A549 (cell line): ENCODE data around the gene KIF12. TPM values are rescaled to one million over a fixed set of nuclear protein-coding genes. Genes with fewer than 3 reads are reported as not detected.

ENCODE experiments used
- ATAC-seq, 2 experiments: fragments of 200-7000 bp in 1 of 2; fragments of >200 bp in 1 of 2; cut with Nextera tagmentation in 1 of 2; cut with Tn5 transposase in 1 of 2; 3 replicates each; pipeline versions ENCODE4 v1.8.0 to v1.9.1; 2018 to 2020; ENCODE audit warnings: mild to moderate bottlenecking in 1 of 2, moderate library complexity in 1 of 2
- CTCF ChIA-PET: fragments of 300-600 bp; sonication (Branson Sonifier 250); formaldehyde crosslinking; extraction: SDS; loops from one replicate; lab custom pipeline; 2021; ENCODE audit warnings: antibody characterized with exemption, inconsistent platforms; lab: Yijun Ruan, JAX
- POLR2A ChIA-PET: fragments of 350-600 bp; formaldehyde crosslinking; extraction: SDS; loops from one replicate; lab custom pipeline; 2021; ENCODE audit warnings: antibody characterized with exemption, inconsistent platforms; lab: Yijun Ruan, JAX
- DNase-seq, 2 experiments: peaks; one replicate each; pipeline versions ENCODE4 v3.0.0 to v3.0.0-alpha.2; 2011 to 2016; ENCODE audit warnings: low read depth in 1 of 2, low spot score in 1 of 2
- FAIRE-seq: peaks from 2 replicates; lab custom pipeline; 2011; peaks lifted over from hg19 to GRCh38; lab: Jason Lieb, UNC
- H3K27ac ChIP-seq, 2 experiments: fragments of >200 bp; sonication (Bioruptor Twin); formaldehyde crosslinking; 3 replicates each; pipeline ENCODE4 v1.5.1; 2016 to 2017
- H3K4me1 ChIP-seq: fragments of >200 bp; sonication (Bioruptor Twin); formaldehyde crosslinking; 3 replicates; pipeline ENCODE4 v1.6.1; 2016
- H3K4me2 ChIP-seq: fragments of >200 bp; sonication (Bioruptor Twin); formaldehyde crosslinking; 3 replicates; pipeline ENCODE4 v1.6.1; 2016
- H3K4me3 ChIP-seq: fragments of >200 bp; sonication (Bioruptor Twin); formaldehyde crosslinking; 3 replicates; pipeline ENCODE4 v1.5.1; 2016
- H3K9me3 ChIP-seq: fragments of >200 bp; sonication (Bioruptor Twin); formaldehyde crosslinking; 3 replicates; pipeline ENCODE4 v1.6.1; 2016
- ATOH8 ChIP-seq: fragments of 250-450 bp; sonication (Bioruptor Pico); IDR thresholded peaks from 2 replicates; pipeline ENCODE4 v1.5.0; 2020; ENCODE audit warnings: low read depth, mild to moderate bottlenecking, moderate library complexity
- CBX2 ChIP-seq: fragments of 200-600 bp; sonication (generic); IDR thresholded peaks from 2 replicates; pipeline ENCODE4 v1.6.1; 2016; ENCODE audit warnings: low read depth, mild to moderate bottlenecking, borderline replicate concordance
- CEBPB ChIP-seq, 2 experiments: fragments of >200 bp in 1 of 2; sonication (Bioruptor Twin) in 1 of 2; formaldehyde crosslinking in 1 of 2; IDR thresholded peaks; 2 replicates each; pipeline ENCODE4 v1.6.1; 2012 to 2016
- CHD4 ChIP-seq: fragments of 200-600 bp; sonication (generic); IDR thresholded peaks from 2 replicates; pipeline ENCODE4 v1.6.1; 2016; ENCODE audit warnings: antibody characterized with exemption, mild to moderate bottlenecking, borderline replicate concordance
- CTCF ChIP-seq: fragments of >200 bp; sonication (Bioruptor Twin); formaldehyde crosslinking; IDR thresholded peaks from 3 replicates; pipeline ENCODE4 v1.5.1; 2016
- EP300 ChIP-seq, 2 experiments: fragments of >200 bp; sonication (Bioruptor Twin); formaldehyde crosslinking; IDR thresholded peaks; 2 replicates in 1 of 2; 3 replicates in 1 of 2; pipeline ENCODE4 v1.6.1; 2016 to 2017
- FOSB ChIP-seq: fragments of 250-450 bp; sonication (Bioruptor Pico); IDR thresholded peaks from 2 replicates; pipeline ENCODE4 v1.5.0; 2020; ENCODE audit warnings: mild to moderate bottlenecking, moderate library complexity
- HOXB5 ChIP-seq: fragments of 250-450 bp; sonication (Bioruptor Pico); IDR thresholded peaks from 2 replicates; pipeline ENCODE4 v1.5.0; 2020; ENCODE audit warnings: mild to moderate bottlenecking, moderate library complexity
- JUN ChIP-seq, 2 experiments: fragments of >200 bp; sonication (Bioruptor Twin); formaldehyde crosslinking; IDR thresholded peaks; 2 replicates in 1 of 2; 3 replicates in 1 of 2; pipeline ENCODE4 v1.6.1; 2016 to 2017
- JUNB ChIP-seq: fragments of >200 bp; sonication (Bioruptor Twin); formaldehyde crosslinking; IDR thresholded peaks from 2 replicates; pipeline ENCODE4 v1.6.1; 2016
- KDM5A ChIP-seq: fragments of 200-600 bp; sonication (generic); IDR thresholded peaks from 2 replicates; pipeline ENCODE4 v1.6.1; 2016; ENCODE audit warnings: antibody characterized with exemption, mild to moderate bottlenecking
- NFE2L2 ChIP-seq: fragments of 150-350 bp; conservative IDR thresholded peaks from 2 replicates; pipeline ENCODE4 v1.6.1; 2014; ENCODE audit warnings: low read length
- NR3C1 ChIP-seq: fragments of >200 bp; sonication (Bioruptor Twin); formaldehyde crosslinking; IDR thresholded peaks from 3 replicates; pipeline ENCODE4 v1.6.1; 2017
- PBX3 ChIP-seq: IDR thresholded peaks from 2 replicates; pipeline ENCODE4 v1.6.1; 2012
- POLR2AphosphoS2 ChIP-seq: conservative IDR thresholded peaks from 2 replicates; pipeline ENCODE4 v1.6.1; 2012; ENCODE audit warnings: low read length, improper control_type of control experiment, inconsistent platforms
- RAD21 ChIP-seq, 2 experiments: fragments of >200 bp in 1 of 2; sonication (Bioruptor Twin) in 1 of 2; formaldehyde crosslinking in 1 of 2; IDR thresholded peaks in 1 of 2; conservative IDR thresholded peaks in 1 of 2; 2 replicates in 1 of 2; 3 replicates in 1 of 2; pipeline ENCODE4 v1.6.1; 2012 to 2018; ENCODE audit warnings: inconsistent platforms in 1 of 2
- ZC3H11A ChIP-seq: fragments of 450-650 bp; IDR thresholded peaks from 2 replicates; pipeline ENCODE4 v1.6.1; 2014; ENCODE audit warnings: antibody characterized with exemption, mild to moderate bottlenecking
- ZNF302 ChIP-seq: fragments of 250-450 bp; sonication (Bioruptor Pico); IDR thresholded peaks from 2 replicates; pipeline ENCODE4 v1.9.0; 2021; ENCODE audit warnings: inconsistent platforms, mild to moderate bottlenecking, moderate library complexity
- WGBS: methylation state at CpG from one replicate; pipeline ENCODE4 v1.1.6; 2017; ENCODE audit errors: missing lambda C conversion rate; 5-methylcytosine and 5-hydroxymethylcytosine counted together
- polyA plus RNA-seq, 4 experiments: library from polyadenylated mRNA; depleted of rRNA in 3 of 4; stranded (reverse); fragments of >200 nt; fragmentation: RNase III in 1 of 4; extraction: RNeasy Plus Mini Kit Qiagen cat#74134 plus additional on column Dnase treatment in 1 of 4; gene quantifications; 2 replicates in 3 of 4; 3 replicates in 1 of 4; pipeline ENCODE4 v1.2.3, GENCODE V29; 2011 to 2017
- TF ChIP-seq, protein P1 (sequence below): fragments of 200-600 bp; sonication (generic); IDR thresholded peaks from 2 replicates; pipeline ENCODE4 v1.6.1; 2016; ENCODE audit warnings: antibody characterized with exemption, mild to moderate bottlenecking, moderate library complexity
- TF ChIP-seq, protein P2 (sequence below): fragments of 150-350 bp; IDR thresholded peaks from 2 replicates; pipeline ENCODE4 v1.6.1; 2014; ENCODE audit warnings: low read depth, mild to moderate bottlenecking, low read length

The KIF12 gene
- polyA plus RNA-seq, 2 of the 4 experiments (the other 2 are of a cell fraction), result 6.0 to 6.3 TPM

GRCh38 chr9:114060711-114061110 lies 38.4 kb downstream of the KIF12 start (continued):
- no peak for TF ChIP-seq CTCF
- no peak for TF ChIP-seq FOSB (CRISPR knock-in tag)
- TF ChIP-seq, protein P1, sequence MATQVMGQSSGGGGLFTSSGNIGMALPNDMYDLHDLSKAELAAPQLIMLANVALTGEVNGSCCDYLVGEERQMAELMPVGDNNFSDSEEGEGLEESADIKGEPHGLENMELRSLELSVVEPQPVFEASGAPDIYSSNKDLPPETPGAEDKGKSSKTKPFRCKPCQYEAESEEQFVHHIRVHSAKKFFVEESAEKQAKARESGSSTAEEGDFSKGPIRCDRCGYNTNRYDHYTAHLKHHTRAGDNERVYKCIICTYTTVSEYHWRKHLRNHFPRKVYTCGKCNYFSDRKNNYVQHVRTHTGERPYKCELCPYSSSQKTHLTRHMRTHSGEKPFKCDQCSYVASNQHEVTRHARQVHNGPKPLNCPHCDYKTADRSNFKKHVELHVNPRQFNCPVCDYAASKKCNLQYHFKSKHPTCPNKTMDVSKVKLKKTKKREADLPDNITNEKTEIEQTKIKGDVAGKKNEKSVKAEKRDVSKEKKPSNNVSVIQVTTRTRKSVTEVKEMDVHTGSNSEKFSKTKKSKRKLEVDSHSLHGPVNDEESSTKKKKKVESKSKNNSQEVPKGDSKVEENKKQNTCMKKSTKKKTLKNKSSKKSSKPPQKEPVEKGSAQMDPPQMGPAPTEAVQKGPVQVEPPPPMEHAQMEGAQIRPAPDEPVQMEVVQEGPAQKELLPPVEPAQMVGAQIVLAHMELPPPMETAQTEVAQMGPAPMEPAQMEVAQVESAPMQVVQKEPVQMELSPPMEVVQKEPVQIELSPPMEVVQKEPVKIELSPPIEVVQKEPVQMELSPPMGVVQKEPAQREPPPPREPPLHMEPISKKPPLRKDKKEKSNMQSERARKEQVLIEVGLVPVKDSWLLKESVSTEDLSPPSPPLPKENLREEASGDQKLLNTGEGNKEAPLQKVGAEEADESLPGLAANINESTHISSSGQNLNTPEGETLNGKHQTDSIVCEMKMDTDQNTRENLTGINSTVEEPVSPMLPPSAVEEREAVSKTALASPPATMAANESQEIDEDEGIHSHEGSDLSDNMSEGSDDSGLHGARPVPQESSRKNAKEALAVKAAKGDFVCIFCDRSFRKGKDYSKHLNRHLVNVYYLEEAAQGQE, result no peak
- TF ChIP-seq, protein P2, sequence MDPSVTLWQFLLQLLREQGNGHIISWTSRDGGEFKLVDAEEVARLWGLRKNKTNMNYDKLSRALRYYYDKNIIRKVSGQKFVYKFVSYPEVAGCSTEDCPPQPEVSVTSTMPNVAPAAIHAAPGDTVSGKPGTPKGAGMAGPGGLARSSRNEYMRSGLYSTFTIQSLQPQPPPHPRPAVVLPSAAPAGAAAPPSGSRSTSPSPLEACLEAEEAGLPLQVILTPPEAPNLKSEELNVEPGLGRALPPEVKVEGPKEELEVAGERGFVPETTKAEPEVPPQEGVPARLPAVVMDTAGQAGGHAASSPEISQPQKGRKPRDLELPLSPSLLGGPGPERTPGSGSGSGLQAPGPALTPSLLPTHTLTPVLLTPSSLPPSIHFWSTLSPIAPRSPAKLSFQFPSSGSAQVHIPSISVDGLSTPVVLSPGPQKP, result no peak
- TF ChIP-seq EP300 (IDR thresholded peaks at IDR 0.05), result no peak
- no peak for TF ChIP-seq RAD21 (conservative IDR thresholded peaks at IDR 0.05 in 1 of 2, IDR thresholded peaks at IDR 0.05 in 1 of 2)
- no peak for TF ChIP-seq NR3C1

DNA sequence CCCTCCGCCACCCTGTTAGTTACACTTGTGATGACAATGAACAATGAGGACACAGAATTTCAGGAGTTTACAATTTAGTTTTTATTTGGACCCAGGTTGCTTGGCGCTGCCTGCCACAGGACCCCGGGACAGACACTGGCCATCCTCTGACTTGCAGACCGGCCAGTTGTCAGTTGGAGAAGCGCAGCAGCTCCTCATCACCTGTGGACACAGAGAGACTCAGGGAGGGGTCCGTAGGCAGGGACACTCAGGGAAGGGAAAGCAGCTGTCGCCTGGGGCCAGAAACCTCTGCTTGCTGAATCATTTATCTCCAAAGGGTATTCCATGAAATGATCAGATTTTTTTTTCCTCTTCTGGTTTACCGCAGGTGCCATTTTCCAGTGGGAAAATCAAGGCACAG lies 39.0 kb downstream of the KIF12 start:
- no peak overlapping the region for H3K4me2 ChIP-seq
- CTCF ChIA-PET, result interaction anchor here (0.9 to 2.8 kb wide), 5 partner anchors 12 to 252 kb away, joined by 3 to 16 read pairs (median 6); no protein-coding TSS in a partner anchor
- TF ChIP-seq RAD21 (conservative IDR thresholded peaks at IDR 0.05 in 1 of 2, IDR thresholded peaks at IDR 0.05 in 1 of 2) (no peak), ATOH8 (CRISPR knock-in tag) (no peak), ZNF302 (no peak), POLR2AphosphoS2 (no peak), CEBPB (IDR thresholded peaks at IDR 0.05) (no peak), NFE2L2 (no peak)
- 89% methylated on average over 8 of the region's 8 CpGs for WGBS
- H3K9me3 ChIP-seq, result peaks cover 2% of the 10 kb centered on the region; the same call in 1 of the 3 replicates
- no peak overlapping the region for H3K4me3 ChIP-seq
- DNase-seq, result no peak
- ATAC-seq, result no peak
- FAIRE-seq, result no peak
- H3K27ac ChIP-seq, result no peak overlapping the region
- POLR2A ChIA-PET, result no interaction called here
- H3K4me1 ChIP-seq, result no peaks in the 10 kb centered on the region

DNA sequence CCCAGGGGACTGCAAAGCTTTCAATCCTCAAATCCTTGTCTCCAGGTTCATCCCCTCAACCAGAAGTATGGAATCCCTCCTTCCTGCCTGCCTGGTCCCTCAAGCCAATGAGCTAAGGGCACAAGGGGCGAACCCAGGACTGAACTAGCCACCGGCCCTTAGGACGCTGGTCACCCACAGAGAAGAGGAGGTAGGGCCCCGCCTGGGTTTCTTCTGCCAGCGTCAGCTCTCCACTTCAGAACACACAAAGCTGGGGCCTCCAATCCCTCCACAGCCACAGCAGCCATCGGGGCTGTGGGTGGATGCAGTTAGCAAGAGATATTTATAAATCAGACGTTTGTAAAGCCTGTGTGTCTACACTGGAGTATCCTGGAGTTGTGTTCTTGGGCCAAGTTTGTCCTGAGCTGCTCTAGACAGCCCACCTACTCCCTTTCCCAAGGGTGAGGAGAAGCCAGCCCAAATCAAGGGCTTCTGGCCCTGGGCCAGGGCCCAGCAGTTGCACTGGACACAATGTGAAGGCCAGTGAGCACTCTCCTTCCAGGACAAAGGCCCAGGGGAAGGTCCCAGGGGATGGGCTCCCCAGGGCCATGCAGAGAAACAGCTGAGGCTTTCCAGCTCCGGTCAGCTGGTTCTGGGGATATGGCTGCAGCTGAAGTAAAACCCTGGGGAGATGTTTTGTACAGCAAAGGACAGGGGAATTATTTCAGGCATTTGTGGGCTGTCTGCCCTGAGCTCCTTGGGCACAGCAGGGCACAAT lies 39.9 kb downstream of the KIF12 start:
- ATAC-seq, result peak in 1 of 2 experiments; percentile 35; a peak in 3 of 6 replicates
- H3K9me3 ChIP-seq, result peaks cover 2% of the 10 kb centered on the region; the same call in 1 of the 3 replicates
- H3K4me1 ChIP-seq, result no peaks in the 10 kb centered on the region
- no peak overlapping the region for H3K27ac ChIP-seq
- CTCF ChIA-PET, result interaction anchor here (0.6 to 2.8 kb wide), 6 partner anchors 13 to 377 kb away, joined by 3 to 16 read pairs (median 6); no protein-coding TSS in a partner anchor
- WGBS, result 92% methylated on average over 8 of the region's 8 CpGs
- no peak for DNase-seq
- POLR2A ChIA-PET, result no interaction called here
- FAIRE-seq, result no peak
- no peak overlapping the region for H3K4me2 ChIP-seq
- no peak overlapping the region for H3K4me3 ChIP-seq
- TF ChIP-seq, protein P1, result no peak
- no peak for TF ChIP-seq HOXB5 (CRISPR knock-in tag)
- TF ChIP-seq ZC3H11A, result no peak
- TF ChIP-seq PBX3, result no peak
- no peak for TF ChIP-seq CHD4
- no peak for TF ChIP-seq NFE2L2
- TF ChIP-seq JUN (IDR thresholded peaks at IDR 0.05), result no peak
- no peak for TF ChIP-seq CBX2
- no peak for TF ChIP-seq KDM5A
- no peak for TF ChIP-seq JUNB
